Activated CD8-positive, alpha-beta T cell treated with anti-CD3 and anti-CD28 coated beads for 36 hours (primary cell): Measurements from ENCODE around the gene TYMP. TPM values are rescaled to one million over a fixed set of nuclear protein-coding genes. Genes with fewer than 3 reads are reported as not detected.

Experiments used
- ATAC-seq: fragments of 200-7000 bp; cut with Tn5 transposase; one replicate; pipeline ENCODE4 v1.10.0; 2021; ENCODE audit warnings: mild to moderate bottlenecking, moderate library complexity
- CTCF ChIA-PET: fragments of 350-600 bp; sonication (Branson Sonifier 250); formaldehyde crosslinking; loops from one replicate; lab custom pipeline; 2021; ENCODE audit warnings: antibody characterized with exemption; lab: Charles Lee
- POLR2A ChIA-PET: fragments of 350-600 bp; sonication (Branson Sonifier 250); formaldehyde crosslinking; loops from one replicate; lab custom pipeline; 2021; ENCODE audit warnings: antibody characterized with exemption; lab: Charles Lee
- DNase-seq: peaks from one replicate; pipeline ENCODE4 v3.0.0-alpha.2; 2020
- H3K27ac Mint-ChIP-seq: one replicate; pipeline ENCODE4 v1.8.0; 2021; ENCODE audit warnings: mild to moderate bottlenecking, mixed read lengths
- H3K27me3 Mint-ChIP-seq: one replicate; pipeline ENCODE4 v1.8.0; 2021; ENCODE audit warnings: mixed read lengths
- H3K36me3 Mint-ChIP-seq: one replicate; pipeline ENCODE4 v1.8.0; 2021; ENCODE audit warnings: low read depth, mixed read lengths
- H3K4me1 Mint-ChIP-seq: one replicate; pipeline ENCODE4 v1.8.0; 2021; ENCODE audit warnings: low read depth, mixed read lengths
- H3K4me3 Mint-ChIP-seq: one replicate; pipeline ENCODE4 v1.8.0; 2021; ENCODE audit warnings: mild to moderate bottlenecking, moderate library complexity, mixed read lengths
- H3K9me3 Mint-ChIP-seq: one replicate; pipeline ENCODE4 v1.8.0; 2021; ENCODE audit warnings: mixed read lengths
- CTCF ChIP-seq: fragments of 200-600 bp; IDR thresholded peaks from one replicate; pipeline ENCODE4 v1.8.0; 2022; ENCODE audit warnings: antibody characterized with exemption, mild to moderate bottlenecking
- intact Hi-C: fragments of 100-400 bp; cut with micrococcal nuclease; formaldehyde crosslinking; loops from one replicate; pipeline ENCODE4 v1.10.0; 2022
- total RNA-seq, 2 experiments: library from RNA; stranded (reverse); gene quantifications; one replicate each; pipeline ENCODE4 v1.2.3, GENCODE V29; 2021

The TYMP gene
- total RNA-seq, 2 experiments from 2014 or later, result 24.2 to 24.7 TPM

DNA sequence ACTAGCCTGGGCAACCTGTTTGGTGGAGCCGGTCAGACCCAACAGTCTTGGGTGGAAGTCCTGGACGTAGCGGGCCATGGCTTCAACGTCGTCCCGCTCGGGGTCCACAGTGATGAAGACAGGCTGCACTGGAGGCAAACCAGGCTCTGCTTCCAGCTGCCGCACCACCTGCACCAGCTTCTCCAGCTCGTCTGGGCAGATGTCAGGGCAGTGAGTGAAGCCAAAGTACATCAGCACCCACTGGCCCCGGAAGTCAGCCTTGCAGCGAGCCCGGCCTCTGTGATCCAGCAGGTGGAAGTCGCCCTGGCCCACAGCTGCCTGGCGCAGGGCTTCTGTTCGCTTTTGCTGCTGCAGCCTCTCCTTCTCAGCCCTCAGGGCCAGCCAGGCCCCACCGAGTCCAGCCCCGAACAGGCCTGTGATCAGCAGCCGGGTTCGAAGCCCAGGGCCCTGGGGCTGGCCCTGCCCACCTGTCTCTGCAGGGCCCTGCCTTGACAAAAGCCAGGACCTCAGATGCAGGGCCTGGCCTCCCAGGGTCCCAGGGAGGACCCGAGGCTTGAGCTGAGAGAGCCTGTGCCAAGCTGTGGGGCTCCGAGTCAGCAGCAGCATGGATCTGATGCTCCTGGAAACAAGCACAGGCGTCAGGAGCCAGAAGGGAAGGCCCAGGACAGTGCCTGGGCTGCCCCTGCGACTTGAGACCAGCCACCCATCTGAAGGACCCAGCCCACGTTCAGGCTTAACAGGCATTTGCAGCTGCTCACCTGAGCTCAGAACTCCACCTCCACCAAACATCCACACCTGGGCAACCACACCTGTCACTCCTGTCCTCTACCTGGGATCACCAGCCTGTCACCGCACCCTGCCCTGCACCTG is 5.8 kb downstream of the TYMP start:
- no peak for ATAC-seq
- TF ChIP-seq CTCF, result no peak
- ChIA-PET CTCF (interaction anchor here (1.4 to 4.3 kb wide), 10 partner anchors 9 to 318 kb away, joined by 3 to 80 read pairs (median 21); partner anchors contain the start of genes KLHDC7B, LMF2, NCAPH2 and SYCE3), POLR2A (interaction anchor here (0.8 to 6.7 kb wide), 16 partner anchors 8 to 333 kb away, joined by 3 to 175 read pairs (median 20); partner anchors contain the start of genes CHKB, KLHDC7B, LMF2 and NCAPH2)
- peak overlapping the region; percentile 86 for H3K27ac Mint-ChIP-seq
- H3K4me3 Mint-ChIP-seq, result peak overlapping the region; percentile 94
- peaks cover 25% of the 10 kb centered on the region for H3K4me1 Mint-ChIP-seq
- H3K36me3 Mint-ChIP-seq, result peaks cover 36% of the 10 kb centered on the region
- DNase-seq, result no peak
- intact Hi-C loops, result no loop called here
- no peaks in the 10 kb centered on the region for H3K27me3 Mint-ChIP-seq
- no peaks in the 10 kb centered on the region for H3K9me3 Mint-ChIP-seq

DNA sequence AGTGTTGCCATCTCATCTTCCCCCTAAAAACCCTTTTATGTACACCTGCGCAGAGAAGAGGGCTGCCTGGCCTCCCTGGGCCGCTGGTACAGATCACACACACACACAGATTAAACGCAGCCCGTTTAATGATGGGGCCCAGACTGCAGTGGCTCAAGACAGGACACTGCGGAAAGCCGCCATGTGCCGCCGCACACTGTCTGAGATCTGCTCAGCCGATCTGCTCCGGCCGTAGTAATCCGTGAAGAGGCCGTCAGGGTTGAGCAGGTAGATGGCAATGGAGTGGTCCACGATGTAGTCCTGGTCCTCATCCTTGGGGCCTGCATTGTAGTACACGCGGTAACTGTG is 6.4 kb downstream of the TYMP start:
- ChIA-PET CTCF (no interaction called here), POLR2A (interaction anchor here (0.8 to 5.8 kb wide), 7 partner anchors 8 to 97 kb away, joined by 3 to 111 read pairs (median 21); partner anchors contain the start of genes LMF2, NCAPH2, SBF1 and SYCE3)
- ATAC-seq (no peak), DNase-seq (no peak)
- no peak for TF ChIP-seq CTCF
- H3K27ac Mint-ChIP-seq, result no peak overlapping the region
- peaks cover 31% of the 10 kb centered on the region for H3K36me3 Mint-ChIP-seq
- H3K9me3 Mint-ChIP-seq, result no peaks in the 10 kb centered on the region
- H3K27me3 Mint-ChIP-seq, result no peaks in the 10 kb centered on the region
- H3K4me1 Mint-ChIP-seq, result peaks cover 23% of the 10 kb centered on the region
- intact Hi-C loops, result no loop called here
- peak overlapping the region; percentile 94 for H3K4me3 Mint-ChIP-seq

DNA sequence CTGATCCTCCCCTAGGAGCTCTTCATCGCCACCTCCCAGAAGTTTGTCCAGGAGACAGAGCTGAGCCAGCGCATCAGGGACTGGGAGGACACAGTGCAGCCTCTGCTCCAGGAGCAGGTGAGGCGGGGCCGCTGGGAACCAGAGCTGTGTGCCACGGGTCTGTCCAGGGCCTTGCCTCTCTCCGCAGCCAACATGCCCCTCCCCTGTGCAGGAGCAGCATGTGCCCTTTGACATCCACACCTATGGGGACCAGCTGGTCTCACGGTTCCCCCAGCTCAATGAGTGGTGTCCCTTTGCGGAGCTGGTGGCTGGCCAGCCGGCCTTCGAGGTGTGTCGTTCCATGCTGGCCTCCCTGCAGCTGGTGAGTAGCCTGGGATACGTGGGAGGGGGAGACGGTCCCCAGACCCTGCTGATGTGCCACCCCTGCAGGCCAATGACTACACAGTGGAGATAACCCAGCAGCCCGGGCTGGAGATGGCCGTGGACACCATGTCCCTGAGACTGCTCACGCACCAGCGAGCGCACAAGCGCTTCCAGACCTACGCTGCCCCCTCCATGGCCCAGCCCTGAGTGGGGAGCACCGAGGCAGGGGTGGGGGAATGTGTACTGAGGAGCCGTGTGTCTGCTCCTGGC is 6.9 kb downstream of the TYMP start:
- no peak for ATAC-seq
- peaks cover 19% of the 10 kb centered on the region for H3K4me1 Mint-ChIP-seq
- CTCF ChIA-PET, result interaction anchor here (1.3 kb wide), 1 partner anchor 40 kb away, joined by 4 read pairs; the partner anchor contains the start of gene SYCE3
- H3K27ac Mint-ChIP-seq, result no peak overlapping the region
- POLR2A ChIA-PET, result interaction anchor here (0.6 to 5.3 kb wide), 6 partner anchors 8 to 79 kb away, joined by 3 to 111 read pairs (median 4); partner anchors contain the start of genes KLHDC7B, LMF2, NCAPH2 and SYCE3
- TF ChIP-seq CTCF, result no peak
- DNase-seq, result no peak
- intact Hi-C loops, result no loop called here
- no peaks in the 10 kb centered on the region for H3K9me3 Mint-ChIP-seq
- no peaks in the 10 kb centered on the region for H3K27me3 Mint-ChIP-seq
- H3K36me3 Mint-ChIP-seq, result peaks cover 30% of the 10 kb centered on the region
- peak overlapping the region; percentile 94 for H3K4me3 Mint-ChIP-seq

- intact Hi-C loops, result no loop called here
- H3K27ac Mint-ChIP-seq, result no peak overlapping the region
- ChIA-PET POLR2A (interaction anchor here (0.6 to 5.3 kb wide), 7 partner anchors 8 to 78 kb away, joined by 3 to 111 read pairs (median 3); partner anchors contain the start of genes KLHDC7B, LMF2, NCAPH2 and SYCE3), CTCF (interaction anchor here (1.3 kb wide), 1 partner anchor 41 kb away, joined by 4 read pairs; the partner anchor contains the start of gene SYCE3)
- DNase-seq (no peak), ATAC-seq (no peak)
- H3K4me3 Mint-ChIP-seq, result no peak overlapping the region
- H3K27me3 Mint-ChIP-seq, result no peaks in the 10 kb centered on the region
- no peak for TF ChIP-seq CTCF
- H3K9me3 Mint-ChIP-seq, result no peaks in the 10 kb centered on the region
- H3K36me3 Mint-ChIP-seq, result peaks cover 27% of the 10 kb centered on the region
- peaks cover 13% of the 10 kb centered on the region for H3K4me1 Mint-ChIP-seq
Observed at GRCh38 chr22:50522208-50522805, 7.5 kb downstream of the TYMP start.
